ENCODE measurements around the gene SUGCT. TPM values are rescaled to one million over a fixed set of nuclear protein-coding genes. Genes with fewer than 3 reads are reported as not detected.

SUGCT gene
- total RNA-seq, 1 experiment from 2014 or later: 1.5 TPM

DNA sequence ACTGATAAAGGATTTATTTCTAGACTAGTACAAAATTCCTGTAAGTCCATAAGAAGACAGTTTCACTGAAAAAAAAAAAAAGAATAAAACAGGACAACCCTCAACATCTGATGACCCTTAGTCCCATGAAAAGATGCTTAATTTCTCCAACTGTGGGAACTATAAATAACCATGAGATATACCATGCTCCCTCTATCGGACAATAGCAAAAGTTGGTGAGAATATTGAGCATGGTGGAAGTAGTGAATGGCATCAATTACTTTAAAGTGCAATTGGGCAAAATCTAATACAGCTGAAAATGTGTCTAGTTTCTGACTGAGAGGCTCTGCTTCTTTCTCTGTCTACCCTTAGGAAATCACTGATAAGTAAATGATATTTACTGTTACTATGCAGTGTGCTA lies 348.8 kb downstream of the SUGCT start:
- CTCF ChIA-PET: no interaction called here
- POLR2A ChIA-PET (ENCODE audit: low non-redundant PET): no interaction called here
- H3K27ac ChIP-seq (ENCODE audit: low read depth, low read length, poor library complexity, severe bottlenecking): no peak overlapping the region
- no peaks in the 10 kb centered on the region for H3K27me3 ChIP-seq (replicated peaks; ENCODE audit: insufficient read depth, low read depth, low read length, poor library complexity)
- H3K4me3 ChIP-seq (ENCODE audit: low read depth, low read length, poor library complexity, severe bottlenecking): no peak overlapping the region
- H3K36me3 ChIP-seq (ENCODE audit: insufficient read depth, low read length, poor library complexity, severe bottlenecking): no peaks in the 10 kb centered on the region
- intact Hi-C loops (cut with micrococcal nuclease; ENCODE audit: unreplicated experiment): no loop called here
- BruUV-seq (replicated peaks): no TSS peak
- no peaks in the 10 kb centered on the region for H3K9me3 ChIP-seq (ENCODE audit: low read depth, low read length, poor library complexity, severe bottlenecking)
- DNase-seq (ENCODE audit: low spot score): peak; percentile 12
- no peak for TF ChIP-seq EZH2 (IDR thresholded peaks at IDR 0.05; ENCODE audit: borderline replicate concordance, low read depth, low read length, poor library complexity, severe bottlenecking)
- TF ChIP-seq, protein P1, sequence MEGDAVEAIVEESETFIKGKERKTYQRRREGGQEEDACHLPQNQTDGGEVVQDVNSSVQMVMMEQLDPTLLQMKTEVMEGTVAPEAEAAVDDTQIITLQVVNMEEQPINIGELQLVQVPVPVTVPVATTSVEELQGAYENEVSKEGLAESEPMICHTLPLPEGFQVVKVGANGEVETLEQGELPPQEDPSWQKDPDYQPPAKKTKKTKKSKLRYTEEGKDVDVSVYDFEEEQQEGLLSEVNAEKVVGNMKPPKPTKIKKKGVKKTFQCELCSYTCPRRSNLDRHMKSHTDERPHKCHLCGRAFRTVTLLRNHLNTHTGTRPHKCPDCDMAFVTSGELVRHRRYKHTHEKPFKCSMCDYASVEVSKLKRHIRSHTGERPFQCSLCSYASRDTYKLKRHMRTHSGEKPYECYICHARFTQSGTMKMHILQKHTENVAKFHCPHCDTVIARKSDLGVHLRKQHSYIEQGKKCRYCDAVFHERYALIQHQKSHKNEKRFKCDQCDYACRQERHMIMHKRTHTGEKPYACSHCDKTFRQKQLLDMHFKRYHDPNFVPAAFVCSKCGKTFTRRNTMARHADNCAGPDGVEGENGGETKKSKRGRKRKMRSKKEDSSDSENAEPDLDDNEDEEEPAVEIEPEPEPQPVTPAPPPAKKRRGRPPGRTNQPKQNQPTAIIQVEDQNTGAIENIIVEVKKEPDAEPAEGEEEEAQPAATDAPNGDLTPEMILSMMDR (conservative IDR thresholded peaks at IDR 0.05; ENCODE audit: low read depth, low read length): peak; percentile 43
- H3K4me1 ChIP-seq (ENCODE audit: insufficient read depth, low read length, poor library complexity, severe bottlenecking): no peaks in the 10 kb centered on the region

DNA sequence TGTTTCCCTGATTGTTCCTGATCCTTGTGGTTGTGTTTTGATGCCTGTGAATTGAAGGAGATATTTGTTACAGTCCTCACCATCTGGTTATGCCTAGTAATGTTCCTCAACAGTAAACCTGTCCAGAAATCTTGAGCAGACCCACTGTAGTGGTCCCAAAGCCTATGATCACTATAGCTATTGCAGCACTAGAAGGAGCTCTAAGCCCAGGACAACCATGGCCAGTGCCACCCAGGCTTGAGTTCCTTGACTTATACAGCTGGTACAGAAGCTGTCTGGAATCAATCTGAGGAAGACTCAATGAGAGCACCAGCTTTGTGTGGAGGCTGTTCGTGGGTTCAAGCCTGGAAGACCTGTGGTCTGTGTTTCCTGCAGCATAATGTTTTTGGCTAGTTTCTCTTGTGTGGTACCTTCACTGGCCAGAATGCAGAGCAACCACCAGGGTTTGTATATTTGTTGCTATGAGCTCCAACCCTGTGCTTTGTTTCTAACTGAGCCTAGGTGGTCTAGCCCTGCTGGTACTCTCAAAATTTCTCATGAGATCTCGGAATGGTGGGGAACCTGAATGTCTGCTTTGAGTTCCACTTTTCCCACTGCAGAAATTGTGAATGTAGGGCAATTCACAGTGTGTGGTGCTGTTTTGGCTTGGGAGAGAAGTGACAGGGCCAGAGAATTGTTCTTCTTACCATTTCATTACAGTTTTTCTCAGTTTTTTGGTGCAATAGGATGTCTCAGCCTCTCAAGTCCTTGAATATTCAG lies 355.2 kb downstream of the SUGCT start:
- Histone ChIP-seq H3K4me1 (ENCODE audit: insufficient read depth, low read length, poor library complexity, severe bottlenecking) (no peaks in the 10 kb centered on the region), H3K27me3 (replicated peaks; ENCODE audit: insufficient read depth, low read depth, low read length, poor library complexity) (no peaks in the 10 kb centered on the region), H3K9me3 (ENCODE audit: low read depth, low read length, poor library complexity, severe bottlenecking) (no peaks in the 10 kb centered on the region), H3K36me3 (ENCODE audit: insufficient read depth, low read length, poor library complexity, severe bottlenecking) (no peaks in the 10 kb centered on the region), H3K4me3 (ENCODE audit: low read depth, low read length, poor library complexity, severe bottlenecking) (no peak overlapping the region), H3K27ac (ENCODE audit: low read depth, low read length, poor library complexity, severe bottlenecking) (no peak overlapping the region)
- TF ChIP-seq EZH2 (IDR thresholded peaks at IDR 0.05; ENCODE audit: borderline replicate concordance, low read depth, low read length, poor library complexity, severe bottlenecking): no peak
- TF ChIP-seq, protein P1 (conservative IDR thresholded peaks at IDR 0.05; ENCODE audit: low read depth, low read length): no peak
- intact Hi-C loops (cut with micrococcal nuclease; ENCODE audit: unreplicated experiment): loop anchor here (10.0 kb wide), 1 partner anchor 275 kb away; no protein-coding TSS in a partner anchor
- POLR2A ChIA-PET (ENCODE audit: low non-redundant PET): no interaction called here
- BruUV-seq (replicated peaks): no TSS peak
- no peak for DNase-seq (ENCODE audit: low spot score)
- CTCF ChIA-PET: no interaction called here

DNA sequence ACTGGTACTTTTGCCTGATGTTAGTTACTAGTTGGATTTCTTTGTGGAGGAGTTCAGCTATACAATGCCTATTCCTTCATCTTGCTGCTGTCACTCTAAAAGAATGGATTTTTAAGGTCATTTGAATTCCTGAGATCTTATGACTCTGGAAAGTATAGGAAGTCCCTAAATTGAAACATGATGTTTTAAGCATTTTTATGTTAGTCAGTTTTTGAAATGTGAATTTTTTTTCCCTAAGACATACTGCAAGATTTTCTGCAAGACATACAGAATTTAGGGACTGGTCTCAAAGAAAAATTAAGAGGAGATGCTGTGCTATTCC lies 355.8 kb downstream of the SUGCT start:
- Histone ChIP-seq H3K36me3 (ENCODE audit: insufficient read depth, low read length, poor library complexity, severe bottlenecking) (no peaks in the 10 kb centered on the region), H3K27me3 (replicated peaks; ENCODE audit: insufficient read depth, low read depth, low read length, poor library complexity) (no peaks in the 10 kb centered on the region), H3K9me3 (ENCODE audit: low read depth, low read length, poor library complexity, severe bottlenecking) (no peaks in the 10 kb centered on the region), H3K4me1 (ENCODE audit: insufficient read depth, low read length, poor library complexity, severe bottlenecking) (no peaks in the 10 kb centered on the region), H3K27ac (ENCODE audit: low read depth, low read length, poor library complexity, severe bottlenecking) (no peak overlapping the region), H3K4me3 (ENCODE audit: low read depth, low read length, poor library complexity, severe bottlenecking) (no peak overlapping the region)
- ChIA-PET POLR2A (ENCODE audit: low non-redundant PET) (no interaction called here), CTCF (no interaction called here)
- no peak for TF ChIP-seq EZH2 (IDR thresholded peaks at IDR 0.05; ENCODE audit: borderline replicate concordance, low read depth, low read length, poor library complexity, severe bottlenecking)
- TF ChIP-seq, protein P1 (conservative IDR thresholded peaks at IDR 0.05; ENCODE audit: low read depth, low read length): no peak
- no peak for DNase-seq (ENCODE audit: low spot score)
- no TSS peak for BruUV-seq (replicated peaks)
- intact Hi-C loops (cut with micrococcal nuclease; ENCODE audit: unreplicated experiment): loop anchor here (10.0 kb wide), 1 partner anchor 274 kb away; no protein-coding TSS in a partner anchor

Measured in A673 (cell line).